Measurements from ENCODE around the gene ZNF217.
A peak's percentile ranks its signal among the peaks of the same experiment; 100 is the strongest.
"Not testable (repeated sequence)": the region's sequence is repeated elsewhere in the genome, so short reads cannot be mapped to it uniquely, and the experiment has no call there.

ZNF217 gene

GRCh38 chr20:53583660-53584549, 9.7 kb downstream of the ZNF217 start:
- DNase-seq (ENCODE audit: low spot score), result not testable (repeated sequence)

GRCh38 chr20:53582574-53583351, 10.9 kb downstream of the ZNF217 start:
- DNase-seq (ENCODE audit: low spot score), result peak; percentile 66

GRCh38 chr20:53582251-53582570, 11.4 kb downstream of the ZNF217 start:
- DNase-seq (ENCODE audit: low spot score), result no peak

- DNase-seq (ENCODE audit: low spot score), result no peak
These were observed 12.0 kb downstream of the ZNF217 start for GRCh38 chr20:53581444-53582250.

DNA sequence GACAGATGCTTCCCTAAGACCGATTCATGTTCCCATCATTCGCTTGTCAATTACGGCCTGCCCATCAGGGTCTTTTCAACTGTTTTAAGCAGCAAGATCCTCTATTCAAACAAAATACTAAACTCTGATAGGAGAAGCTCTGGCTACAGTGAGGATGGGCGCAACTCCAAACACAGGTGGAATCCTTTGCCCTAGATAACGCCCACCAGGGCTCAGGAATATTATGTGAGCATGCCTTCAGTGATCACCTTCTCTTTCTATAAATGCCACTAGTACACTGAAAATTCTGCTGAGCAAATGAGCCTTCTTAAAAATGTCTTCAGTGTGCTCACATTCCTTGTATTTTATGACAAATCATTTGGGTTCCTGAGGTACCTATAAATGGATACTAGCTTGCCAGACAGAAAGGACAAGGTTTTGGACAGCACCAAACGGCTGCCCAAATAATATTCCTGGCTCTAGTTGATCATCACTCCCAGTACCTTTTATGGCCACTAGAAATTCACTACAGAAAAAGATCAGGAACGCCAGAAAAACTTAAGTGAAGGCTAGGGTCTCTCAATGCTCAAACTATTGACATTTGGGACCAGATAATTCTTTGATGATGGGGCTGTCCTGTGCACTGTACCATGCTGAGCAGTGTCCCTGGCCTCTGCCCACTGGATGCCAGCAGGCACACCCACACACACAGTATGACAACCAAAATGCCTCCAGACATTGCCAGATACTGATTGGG, 13.1 kb downstream of the ZNF217 start:
- DNase-seq (ENCODE audit: low spot score), result no peak

DNA sequence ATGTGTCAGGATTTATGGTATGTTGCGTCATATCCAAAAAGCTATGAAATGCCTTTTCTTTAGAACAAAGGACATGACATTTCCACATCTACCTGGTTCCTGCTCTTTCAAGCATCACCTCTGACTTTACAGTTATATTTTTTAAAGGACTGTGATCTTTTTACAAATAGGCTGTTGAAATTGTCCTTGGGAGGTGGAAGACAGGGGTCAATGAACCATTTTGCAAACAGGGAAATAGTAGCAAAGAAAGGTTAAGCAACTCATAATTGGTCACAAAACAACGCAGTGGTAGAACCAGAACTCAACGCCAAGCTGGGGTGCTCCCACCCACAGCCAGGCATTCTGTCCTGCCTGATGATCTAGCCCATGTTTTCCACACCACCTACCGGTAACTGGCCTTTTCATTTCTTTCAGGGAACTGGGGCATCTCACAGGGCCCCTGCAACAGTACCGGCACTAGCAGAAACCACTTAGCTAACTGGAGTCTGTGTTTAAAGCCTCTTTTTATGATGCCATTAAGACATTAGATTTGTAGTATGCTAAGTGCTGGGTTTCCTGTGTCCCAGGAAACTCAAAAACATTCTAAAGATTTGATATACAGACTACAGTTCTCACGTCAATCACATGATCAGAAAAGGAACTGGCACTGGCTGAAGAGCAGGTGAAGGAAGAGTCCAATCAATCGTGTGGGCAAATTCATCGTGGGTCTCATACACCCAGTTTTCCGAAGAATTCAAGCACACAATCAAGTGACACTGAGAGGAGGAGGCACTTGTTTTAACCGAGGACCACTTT, 13.9 kb downstream of the ZNF217 start:
- no peak for DNase-seq (ENCODE audit: low spot score)

GRCh38 chr20:53579266-53579580, 14.4 kb downstream of the ZNF217 start:
- no peak for DNase-seq (ENCODE audit: low spot score)

DNA sequence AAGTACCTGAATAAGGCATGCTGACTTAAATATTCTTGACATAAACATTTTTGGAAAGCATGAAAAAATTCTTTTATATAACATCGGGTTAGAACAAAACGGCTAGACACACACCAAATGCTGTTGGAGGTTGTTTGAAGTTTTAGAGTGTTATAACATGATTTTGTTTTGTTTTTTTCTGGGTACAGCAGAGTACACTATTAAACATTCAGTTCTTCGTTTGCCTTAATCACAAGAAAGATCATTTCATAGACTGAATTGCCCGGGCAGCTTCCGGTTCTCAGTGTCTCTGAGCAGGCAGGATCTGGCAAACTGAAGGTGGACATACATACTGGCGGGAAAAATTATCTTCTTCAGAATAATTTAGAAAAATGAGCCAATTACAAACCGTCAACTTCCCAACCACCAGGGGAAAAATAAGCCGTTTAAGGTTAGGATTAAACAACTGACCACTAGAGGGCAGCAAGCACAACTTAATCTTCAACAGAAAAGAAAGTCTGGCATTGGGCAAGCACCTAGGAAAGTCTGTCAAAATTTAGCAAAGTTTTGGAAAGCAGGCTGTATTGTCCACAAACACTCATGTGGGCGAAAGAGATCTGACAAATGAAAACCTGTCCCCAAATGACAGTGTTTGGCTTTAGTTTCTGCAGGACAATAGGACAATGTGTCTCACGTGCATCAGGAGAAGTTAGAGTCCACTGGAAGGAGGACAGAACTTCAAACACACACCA, 15.0 kb downstream of the ZNF217 start:
- DNase-seq (ENCODE audit: low spot score), result peak; percentile 78

DNA sequence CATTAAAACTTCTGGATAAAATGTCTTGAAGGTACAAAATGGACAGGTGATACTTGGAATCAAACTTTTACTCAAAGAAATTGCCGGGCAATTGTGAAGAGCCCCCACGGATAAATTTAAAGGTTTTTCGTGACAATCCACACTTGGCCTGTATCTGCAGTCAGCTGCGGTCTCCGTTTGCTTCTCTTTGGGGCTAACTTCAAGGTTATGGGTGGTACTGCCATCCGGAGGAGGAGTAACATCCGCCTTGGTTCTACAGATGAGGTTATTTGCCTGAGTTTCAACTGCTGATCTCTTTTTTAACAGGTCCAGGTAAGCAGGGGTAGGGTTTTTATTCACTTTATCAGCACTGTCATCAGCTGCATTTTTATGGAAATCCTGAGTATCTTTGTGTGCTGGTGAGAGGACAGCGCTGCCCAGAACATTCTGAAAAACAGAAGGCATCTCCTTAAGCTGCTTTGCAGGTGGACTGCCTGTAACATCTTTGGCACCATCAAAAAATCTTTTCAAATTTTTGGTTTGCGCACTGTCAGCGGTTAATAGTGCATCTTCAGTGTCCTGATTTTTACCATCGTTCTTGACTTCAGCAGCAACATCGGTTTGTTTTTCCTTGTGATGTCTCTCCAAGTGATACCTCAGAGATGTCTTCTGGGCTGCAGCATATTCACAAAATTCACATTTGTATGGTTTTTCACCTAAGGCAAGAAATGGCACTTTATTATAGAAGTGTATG, 16.9 kb downstream of the ZNF217 start:
- no peak for DNase-seq (ENCODE audit: low spot score)

- no peak for DNase-seq (ENCODE audit: low spot score)
These were observed 17.5 kb downstream of the ZNF217 start for GRCh38 chr20:53576195-53576580.

- no peak for DNase-seq (ENCODE audit: low spot score)
These were observed 18.0 kb downstream of the ZNF217 start for GRCh38 chr20:53575481-53576194.

DNA sequence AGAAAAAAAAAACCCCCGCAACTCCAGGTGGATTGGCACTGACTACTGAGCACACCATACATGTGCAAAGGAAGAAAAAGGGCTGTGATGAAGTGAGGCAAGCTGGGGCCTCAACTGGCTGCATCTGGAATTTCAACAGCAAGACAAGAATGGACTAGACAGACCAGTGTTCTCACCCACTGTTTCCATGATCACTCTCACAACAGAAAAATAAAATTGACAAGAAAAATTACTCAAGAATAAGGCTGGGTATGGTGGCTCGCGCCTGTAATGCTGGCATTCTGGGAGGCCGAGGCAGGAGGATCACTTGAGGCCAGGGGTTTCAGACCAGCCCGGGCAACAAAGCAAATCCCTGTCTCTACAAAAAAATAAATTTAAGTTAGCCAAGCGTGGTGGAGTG, 18.8 kb downstream of the ZNF217 start:
- no peak for DNase-seq (ENCODE audit: low spot score)

DNA sequence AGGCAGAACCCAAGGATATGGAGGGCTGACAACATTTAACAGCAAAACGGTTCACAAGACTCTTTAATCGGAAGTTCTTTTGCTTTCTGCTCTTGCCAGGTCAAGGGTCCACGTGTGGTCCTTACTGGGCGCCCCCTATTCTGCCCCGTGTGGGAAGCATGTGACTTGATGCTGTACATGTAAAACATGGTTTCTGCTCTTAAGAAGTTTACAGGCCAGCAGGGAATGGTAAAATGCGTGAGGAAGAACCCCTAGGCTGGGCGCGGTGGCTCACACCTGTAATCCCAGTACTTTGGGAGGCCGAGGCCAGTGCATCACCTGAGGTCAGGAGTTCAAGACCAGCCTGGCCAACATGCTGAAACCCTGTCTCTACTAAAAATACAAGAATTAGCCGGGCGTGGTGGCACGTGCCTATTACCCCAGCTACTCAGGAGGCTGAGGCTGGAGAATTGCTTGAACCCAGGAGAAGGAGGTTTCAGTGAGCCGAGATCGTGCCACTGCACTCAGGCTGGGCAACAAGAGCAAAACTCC, 19.3 kb downstream of the ZNF217 start:
- no peak for DNase-seq (ENCODE audit: low spot score)

- no peak for DNase-seq (ENCODE audit: low spot score)
These were observed 21.9 kb downstream of the ZNF217 start for GRCh38 chr20:53571555-53572286.

GRCh38 chr20:53570446-53571276, 23.0 kb downstream of the ZNF217 start:
- DNase-seq (ENCODE audit: low spot score), result no peak

DNA sequence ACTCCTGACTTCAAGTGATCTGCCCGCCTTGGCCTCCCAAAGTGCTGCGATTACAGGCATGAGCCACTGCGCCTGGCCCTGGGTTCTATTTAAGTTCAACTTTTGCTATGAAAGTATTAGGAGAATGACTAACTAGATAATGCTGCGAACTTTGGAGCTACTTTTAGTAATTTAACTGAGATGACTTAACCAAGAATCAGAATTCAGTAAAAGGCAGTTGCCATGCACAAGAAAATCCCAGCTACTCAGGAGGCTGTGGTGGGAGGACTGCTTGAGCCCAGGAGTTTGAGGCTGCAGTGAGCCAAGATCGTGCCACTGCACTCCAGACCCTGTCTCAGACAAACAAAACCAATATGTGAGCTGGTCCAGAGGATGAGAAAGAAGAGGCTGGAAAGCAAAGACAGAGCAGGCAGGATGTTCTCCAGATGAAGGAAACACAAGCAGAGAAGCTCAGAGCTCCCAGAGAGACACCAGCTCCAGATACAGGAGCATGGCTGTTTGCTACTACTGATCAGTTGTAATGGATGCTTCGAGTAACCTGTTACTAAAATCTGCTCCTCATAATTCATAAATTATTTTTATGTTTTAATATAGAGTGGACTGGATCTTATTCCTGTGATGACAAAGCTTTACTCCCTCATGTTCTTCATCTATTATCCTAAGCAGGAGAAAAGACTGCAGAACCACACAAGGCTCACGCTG, 23.9 kb downstream of the ZNF217 start:
- DNase-seq (ENCODE audit: low spot score), result no peak

GRCh38 chr20:53569005-53569404, 24.6 kb downstream of the ZNF217 start:
- no peak for DNase-seq (ENCODE audit: low spot score)
